GM06990 (cell line): ENCODE data around the gene MESP1.

ENCODE experiments used
- DNase-seq: peaks from one replicate; pipeline ENCODE4 v3.0.0-alpha.2; 2011; ENCODE audit not compliant: insufficient read length; ENCODE audit errors: extremely low read depth
- H3K27me3 ChIP-seq: replicated peaks from 2 replicates; pipeline ENCODE4 v1.6.0; 2011; ENCODE audit warnings: low read length; ENCODE audit not compliant: control insufficient read depth, insufficient read depth
- H3K36me3 ChIP-seq: 2 replicates; pipeline ENCODE4 v1.5.1; 2011; ENCODE audit warnings: low read length; ENCODE audit not compliant: control insufficient read depth, insufficient read depth
- H3K4me3 ChIP-seq: replicated peaks from 2 replicates; pipeline ENCODE4 v1.5.1; 2011; ENCODE audit warnings: low read depth, mild to moderate bottlenecking, control low read depth, low read length
- TF ChIP-seq, protein P1 (sequence below): IDR thresholded peaks from 2 replicates; pipeline ENCODE4 v1.5.1; 2011; ENCODE audit warnings: low read length, control low read depth, mild to moderate bottlenecking, inconsistent platforms; ENCODE audit not compliant: insufficient read depth, poor library complexity, severe bottlenecking

The MESP1 gene

DNA sequence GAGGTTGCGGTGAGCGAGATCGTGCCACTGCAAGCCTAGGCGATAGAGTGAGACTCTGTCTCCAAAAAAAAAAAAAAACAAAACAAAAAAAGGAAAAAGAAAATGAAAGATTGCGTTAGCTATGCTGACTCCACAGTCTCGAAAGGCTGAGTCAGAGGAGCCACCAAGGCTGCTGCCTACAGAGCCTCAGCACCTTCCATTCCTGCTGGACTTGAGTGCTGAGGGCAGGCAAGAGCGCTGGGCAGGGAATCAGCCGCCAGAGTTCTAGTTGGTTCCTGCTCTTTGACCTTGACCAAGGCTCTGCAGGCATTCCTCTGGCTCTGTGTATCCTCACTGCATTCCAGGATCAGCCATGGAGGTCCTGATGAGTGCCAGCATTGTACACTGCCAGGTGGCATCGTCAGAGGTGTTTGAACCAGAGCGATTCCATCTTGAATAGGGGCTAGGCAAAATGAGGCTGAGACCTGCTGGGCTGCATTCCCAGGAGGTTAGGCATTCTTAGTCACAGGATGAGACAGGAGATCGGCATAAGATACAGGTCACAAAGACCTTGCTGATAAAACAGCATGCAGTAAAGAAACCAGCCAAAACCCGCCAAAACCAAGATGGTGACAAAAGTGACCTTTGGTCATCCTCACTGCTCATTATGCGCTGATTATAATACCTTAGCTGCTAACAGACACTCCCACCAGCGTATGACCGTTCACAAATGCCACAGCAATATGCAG, 31.0 kb upstream of the MESP1 start:
- TF ChIP-seq, protein P1, sequence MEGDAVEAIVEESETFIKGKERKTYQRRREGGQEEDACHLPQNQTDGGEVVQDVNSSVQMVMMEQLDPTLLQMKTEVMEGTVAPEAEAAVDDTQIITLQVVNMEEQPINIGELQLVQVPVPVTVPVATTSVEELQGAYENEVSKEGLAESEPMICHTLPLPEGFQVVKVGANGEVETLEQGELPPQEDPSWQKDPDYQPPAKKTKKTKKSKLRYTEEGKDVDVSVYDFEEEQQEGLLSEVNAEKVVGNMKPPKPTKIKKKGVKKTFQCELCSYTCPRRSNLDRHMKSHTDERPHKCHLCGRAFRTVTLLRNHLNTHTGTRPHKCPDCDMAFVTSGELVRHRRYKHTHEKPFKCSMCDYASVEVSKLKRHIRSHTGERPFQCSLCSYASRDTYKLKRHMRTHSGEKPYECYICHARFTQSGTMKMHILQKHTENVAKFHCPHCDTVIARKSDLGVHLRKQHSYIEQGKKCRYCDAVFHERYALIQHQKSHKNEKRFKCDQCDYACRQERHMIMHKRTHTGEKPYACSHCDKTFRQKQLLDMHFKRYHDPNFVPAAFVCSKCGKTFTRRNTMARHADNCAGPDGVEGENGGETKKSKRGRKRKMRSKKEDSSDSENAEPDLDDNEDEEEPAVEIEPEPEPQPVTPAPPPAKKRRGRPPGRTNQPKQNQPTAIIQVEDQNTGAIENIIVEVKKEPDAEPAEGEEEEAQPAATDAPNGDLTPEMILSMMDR: no peak
- Histone ChIP-seq H3K27me3 (no peaks in the 10 kb centered on the region), H3K4me3 (no peak overlapping the region), H3K36me3 (no peaks in the 10 kb centered on the region)
- no peak for DNase-seq

DNA sequence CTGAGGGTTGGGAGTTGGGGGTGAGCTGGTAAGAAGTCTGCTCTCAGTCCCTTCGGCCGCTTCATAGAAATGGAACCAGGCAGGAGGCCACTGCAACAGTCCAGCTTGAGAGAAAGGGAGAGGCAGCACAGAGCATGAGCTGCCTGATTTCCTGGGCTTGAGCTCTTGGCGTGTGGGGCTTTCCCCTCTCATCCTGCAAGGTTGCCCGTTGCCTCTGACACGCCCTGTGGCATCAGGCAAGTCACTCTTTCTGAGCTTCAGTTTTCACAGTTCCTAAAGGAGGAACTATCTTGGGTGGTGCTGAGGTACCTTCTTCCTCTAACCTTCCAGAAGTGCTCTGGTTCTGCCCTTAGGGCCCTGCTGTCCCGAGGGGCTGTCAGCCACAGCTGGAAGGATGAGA, 30.0 kb upstream of the MESP1 start:
- no peak overlapping the region for H3K4me3 ChIP-seq
- TF ChIP-seq, protein P1: no peak
- H3K36me3 ChIP-seq: no peaks in the 10 kb centered on the region
- H3K27me3 ChIP-seq: no peaks in the 10 kb centered on the region
- no peak for DNase-seq

DNA sequence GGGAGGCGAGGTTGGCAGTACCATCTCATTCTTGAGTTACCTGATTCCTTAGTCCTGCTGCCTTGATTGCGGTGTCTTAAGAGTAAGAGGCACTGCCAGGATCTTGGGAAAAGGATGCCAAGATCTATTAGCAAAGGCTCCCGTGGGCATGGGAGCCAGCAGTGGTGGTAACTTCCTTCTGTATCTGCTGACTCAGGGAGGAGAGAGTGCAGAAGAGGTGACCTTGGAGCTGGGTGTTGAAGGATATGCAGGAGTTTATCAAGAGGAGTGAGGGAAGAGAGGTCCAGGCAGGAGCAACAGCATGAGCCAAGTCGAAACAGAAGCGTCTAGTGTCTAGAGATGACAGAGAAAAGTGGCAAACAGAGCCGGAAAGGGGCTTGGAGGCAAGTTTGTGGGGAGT, 29.6 kb upstream of the MESP1 start:
- no peaks in the 10 kb centered on the region for H3K27me3 ChIP-seq
- H3K36me3 ChIP-seq: no peaks in the 10 kb centered on the region
- DNase-seq: no peak
- no peak overlapping the region for H3K4me3 ChIP-seq
- TF ChIP-seq, protein P1: no peak

DNA sequence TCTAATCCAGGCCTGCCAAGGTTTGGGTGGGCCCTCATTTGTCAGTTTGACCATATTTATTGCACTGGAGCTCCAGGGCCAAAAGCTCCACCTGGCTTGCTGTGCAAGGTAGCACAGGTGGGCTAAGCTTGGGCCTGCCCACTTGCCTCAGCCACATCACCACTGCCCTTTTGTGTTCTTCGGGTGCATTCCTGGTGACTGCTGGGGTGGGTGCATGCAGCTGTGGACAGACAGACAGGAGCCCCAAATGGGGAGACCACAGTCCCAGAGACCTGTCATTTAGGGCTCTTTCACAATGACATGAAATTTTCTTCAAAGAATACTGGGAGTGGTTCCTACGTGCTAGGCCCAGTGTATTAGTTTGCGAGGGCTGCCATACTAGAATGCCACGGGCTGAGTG, 27.8 kb upstream of the MESP1 start:
- H3K36me3 ChIP-seq: no peaks in the 10 kb centered on the region
- H3K27me3 ChIP-seq: no peaks in the 10 kb centered on the region
- TF ChIP-seq, protein P1: no peak
- H3K4me3 ChIP-seq: no peak overlapping the region
- no peak for DNase-seq

DNA sequence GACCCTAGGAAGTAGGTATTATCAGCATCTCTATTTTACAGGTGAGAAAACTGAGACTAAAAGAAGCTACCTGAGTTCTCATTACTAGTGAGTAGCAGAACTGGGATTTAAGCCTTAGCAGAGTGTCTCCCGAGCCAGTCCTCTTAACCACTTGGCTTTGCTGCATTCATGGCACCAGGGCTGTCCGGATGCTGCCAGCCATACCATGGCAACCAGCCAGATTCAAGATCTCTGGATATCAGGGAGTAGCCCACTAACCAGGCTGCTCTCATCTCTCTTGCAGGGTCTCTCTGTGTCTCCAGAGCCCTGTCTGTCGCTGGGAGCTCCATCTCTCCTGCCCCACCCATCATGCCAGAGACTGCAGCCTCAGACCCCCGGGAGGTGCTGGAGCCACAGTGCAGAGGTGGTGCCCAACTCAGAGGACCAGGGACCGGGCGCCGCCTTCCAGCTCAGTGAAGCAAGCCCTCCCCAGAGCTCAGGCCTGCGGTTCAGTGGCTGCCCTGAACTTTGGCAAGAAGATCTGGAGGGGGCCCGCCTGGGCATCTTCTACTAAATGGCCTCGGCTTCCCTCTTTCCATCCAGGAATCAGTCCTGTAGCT, 26.8 kb upstream of the MESP1 start:
- Histone ChIP-seq H3K36me3 (no peaks in the 10 kb centered on the region), H3K4me3 (no peak overlapping the region), H3K27me3 (no peaks in the 10 kb centered on the region)
- no peak for DNase-seq
- TF ChIP-seq, protein P1: no peak
